ENCODE results near the gene WDR90. TPM values are rescaled to one million over a fixed set of nuclear protein-coding genes. Genes with fewer than 3 reads are reported as not detected.

WDR90 gene
- total and polyA plus RNA-seq, 10 of the 15 experiments (the other 5 are each of a cell fraction or from before 2014, with no cell fraction given) = 2.0 to 65.0 (median 16.7) TPM

GRCh38 chr16:640614-641013 is 8.6 kb upstream of the WDR90 start:
- ChIA-PET POLR2A (interaction anchor here (0.7 kb wide), 1 partner anchor 719 kb away, joined by 4 read pairs; no protein-coding TSS in a partner anchor), SMC1A (ENCODE audit: uncharacterized antibody, unreplicated experiment) (no interaction called here), RAD21 (ENCODE audit: unreplicated experiment) (no interaction called here), CTCF (no interaction called here)
- in situ Hi-C loops (cut with MboI) (no loop called here), intact Hi-C loops (cut with micrococcal nuclease; ENCODE audit: unreplicated experiment) (no loop called here)
- peaks cover 13% of the 10 kb centered on the region for H3K4me1 ChIP-seq (ENCODE audit: control insufficient read depth, insufficient read depth, low read length)
- H3K27ac ChIP-seq (ENCODE audit: control insufficient read depth, insufficient read depth) = peak overlapping the region; percentile 83; the same call in 1 of the 2 replicates
- peaks cover 35% of the 10 kb centered on the region for H3K79me2 ChIP-seq (ENCODE audit: control insufficient read depth, insufficient read depth, low read length)
- BruUV-seq (replicated peaks) = no TSS peak
- DNase-seq (ENCODE audit: low read depth, low spot score) (no peak), FAIRE-seq (no peak), ATAC-seq (no peak)
- H3K9me3 ChIP-seq (replicated peaks; ENCODE audit: control insufficient read depth, insufficient read depth, low read length) = no peaks in the 10 kb centered on the region
- no peak overlapping the region for H2AFZ ChIP-seq (ENCODE audit: control insufficient read depth, low read depth, low read length)
- H3K4me2 ChIP-seq (ENCODE audit: control insufficient read depth, insufficient read depth) = peak overlapping the region; percentile 49; the same call in 1 of the 2 replicates
- no peaks in the 10 kb centered on the region; a peak in 1 of 4 replicates for H3K36me3 ChIP-seq (ENCODE audit: control insufficient read depth in 2 of 2, insufficient read depth in 2 of 2, low read length in 1 of 2)
- no peak overlapping the region for H3K9ac ChIP-seq (ENCODE audit: control insufficient read depth, insufficient read depth, low read length)
- no peaks in the 10 kb centered on the region for H4K20me1 ChIP-seq (ENCODE audit: control insufficient read depth, insufficient read depth)
- WGBS (ENCODE audit: insufficient coverage, insufficient replicate concordance, low lambda C conversion rate, missing lambda C conversion rate) = 100% methylated on average over 4 of the region's 5 CpGs
- H3K27me3 ChIP-seq (replicated peaks in 1 of 2; ENCODE audit: control insufficient read depth in 2 of 2, insufficient read depth in 2 of 2, low read length in 1 of 2) = no peaks in the 10 kb centered on the region
- no peak overlapping the region for H3K4me3 ChIP-seq
- TF ChIP-seq BACH1 (IDR thresholded peaks at IDR 0.05; ENCODE audit: borderline replicate concordance) = no peak
- TF ChIP-seq USF2 (IDR thresholded peaks at IDR 0.05; ENCODE audit: borderline replicate concordance, low read depth, low read length) = no peak
- TF ChIP-seq TCF3 (IDR thresholded peaks at IDR 0.05; ENCODE audit: borderline replicate concordance, insufficient read depth, low read depth, low read length) = no peak
- no peak for TF ChIP-seq SMAD1 (IDR thresholded peaks at IDR 0.05; ENCODE audit: low read depth, partially characterized antibody)
- TF ChIP-seq, protein P1, sequence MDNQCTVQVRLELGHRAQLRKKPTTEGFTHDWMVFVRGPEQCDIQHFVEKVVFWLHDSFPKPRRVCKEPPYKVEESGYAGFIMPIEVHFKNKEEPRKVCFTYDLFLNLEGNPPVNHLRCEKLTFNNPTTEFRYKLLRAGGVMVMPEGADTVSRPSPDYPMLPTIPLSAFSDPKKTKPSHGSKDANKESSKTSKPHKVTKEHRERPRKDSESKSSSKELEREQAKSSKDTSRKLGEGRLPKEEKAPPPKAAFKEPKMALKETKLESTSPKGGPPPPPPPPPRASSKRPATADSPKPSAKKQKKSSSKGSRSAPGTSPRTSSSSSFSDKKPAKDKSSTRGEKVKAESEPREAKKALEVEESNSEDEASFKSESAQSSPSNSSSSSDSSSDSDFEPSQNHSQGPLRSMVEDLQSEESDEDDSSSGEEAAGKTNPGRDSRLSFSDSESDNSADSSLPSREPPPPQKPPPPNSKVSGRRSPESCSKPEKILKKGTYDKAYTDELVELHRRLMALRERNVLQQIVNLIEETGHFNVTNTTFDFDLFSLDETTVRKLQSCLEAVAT (IDR thresholded peaks at IDR 0.05) = no peak
- no peak for TF ChIP-seq CBFB (IDR thresholded peaks at IDR 0.05; ENCODE audit: low read depth)
- no peak for TF ChIP-seq GABPA (IDR thresholded peaks at IDR 0.05; ENCODE audit: low read depth)
- no peak for TF ChIP-seq GATAD2B (conservative IDR thresholded peaks at IDR 0.05; ENCODE audit: low read depth)
- TF ChIP-seq, protein P2, sequence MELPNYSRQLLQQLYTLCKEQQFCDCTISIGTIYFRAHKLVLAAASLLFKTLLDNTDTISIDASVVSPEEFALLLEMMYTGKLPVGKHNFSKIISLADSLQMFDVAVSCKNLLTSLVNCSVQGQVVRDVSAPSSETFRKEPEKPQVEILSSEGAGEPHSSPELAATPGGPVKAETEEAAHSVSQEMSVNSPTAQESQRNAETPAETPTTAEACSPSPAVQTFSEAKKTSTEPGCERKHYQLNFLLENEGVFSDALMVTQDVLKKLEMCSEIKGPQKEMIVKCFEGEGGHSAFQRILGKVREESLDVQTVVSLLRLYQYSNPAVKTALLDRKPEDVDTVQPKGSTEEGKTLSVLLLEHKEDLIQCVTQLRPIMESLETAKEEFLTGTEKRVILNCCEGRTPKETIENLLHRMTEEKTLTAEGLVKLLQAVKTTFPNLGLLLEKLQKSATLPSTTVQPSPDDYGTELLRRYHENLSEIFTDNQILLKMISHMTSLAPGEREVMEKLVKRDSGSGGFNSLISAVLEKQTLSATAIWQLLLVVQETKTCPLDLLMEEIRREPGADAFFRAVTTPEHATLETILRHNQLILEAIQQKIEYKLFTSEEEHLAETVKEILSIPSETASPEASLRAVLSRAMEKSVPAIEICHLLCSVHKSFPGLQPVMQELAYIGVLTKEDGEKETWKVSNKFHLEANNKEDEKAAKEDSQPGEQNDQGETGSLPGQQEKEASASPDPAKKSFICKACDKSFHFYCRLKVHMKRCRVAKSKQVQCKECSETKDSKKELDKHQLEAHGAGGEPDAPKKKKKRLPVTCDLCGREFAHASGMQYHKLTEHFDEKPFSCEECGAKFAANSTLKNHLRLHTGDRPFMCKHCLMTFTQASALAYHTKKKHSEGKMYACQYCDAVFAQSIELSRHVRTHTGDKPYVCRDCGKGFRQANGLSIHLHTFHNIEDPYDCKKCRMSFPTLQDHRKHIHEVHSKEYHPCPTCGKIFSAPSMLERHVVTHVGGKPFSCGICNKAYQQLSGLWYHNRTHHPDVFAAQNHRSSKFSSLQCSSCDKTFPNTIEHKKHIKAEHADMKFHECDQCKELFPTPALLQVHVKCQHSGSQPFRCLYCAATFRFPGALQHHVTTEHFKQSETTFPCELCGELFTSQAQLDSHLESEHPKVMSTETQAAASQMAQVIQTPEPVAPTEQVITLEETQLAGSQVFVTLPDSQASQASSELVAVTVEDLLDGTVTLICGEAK (IDR thresholded peaks at IDR 0.05; ENCODE audit: borderline replicate concordance) = no peak
- TF ChIP-seq KLF5 (IDR thresholded peaks at IDR 0.05; ENCODE audit: partially characterized antibody) = no peak
- TF ChIP-seq NBN (IDR thresholded peaks at IDR 0.05) = no peak
- no peak for TF ChIP-seq ZBTB4 (CRISPR knock-in tag; IDR thresholded peaks at IDR 0.05)
- TF ChIP-seq SRF (IDR thresholded peaks at IDR 0.05; ENCODE audit: low read depth in 2 of 2, low read length in 2 of 2) = no peak
- TF ChIP-seq ZNF207 (IDR thresholded peaks at IDR 0.05; ENCODE audit: borderline replicate concordance) = no peak
- TF ChIP-seq RAD21 (IDR thresholded peaks at IDR 0.05; ENCODE audit: insufficient read depth, low read depth, low read length) = no peak
- no peak for TF ChIP-seq ZNF274 (IDR thresholded peaks at IDR 0.05; ENCODE audit: insufficient read depth, insufficient read length)
